HuH-7 (cell line): Measurements from ENCODE around the gene NTS.
A peak's percentile ranks its signal among the peaks of the same experiment; 100 is the strongest.

Experiments
- DNase-seq: peaks from one replicate; pipeline ENCODE4 v3.0.0; 2011; ENCODE audit warnings: low spot score

The NTS gene

GRCh38 chr12:85874031-85874461 is at the start of gene NTS:
TSS of gene NTS (plus strand) at chr12:85874295. CDS start at chr12:85874404, 109 bp downstream.
- no peak for DNase-seq

- DNase-seq, result no peak
Measured at GRCh38 chr12:85825746-85826145, 48.3 kb upstream of the NTS start.

- no peak for DNase-seq
Measured at GRCh38 chr12:85828576-85828975, 45.5 kb upstream of the NTS start.

GRCh38 chr12:85829391-85829790 is 44.7 kb upstream of the NTS start:
- DNase-seq, result no peak

GRCh38 chr12:85831327-85831990 is 42.6 kb upstream of the NTS start:
- no peak for DNase-seq

- no peak for DNase-seq
Measured at GRCh38 chr12:85833579-85833978, 40.5 kb upstream of the NTS start.

GRCh38 chr12:85834378-85834777 is 39.7 kb upstream of the NTS start:
- DNase-seq, result no peak

- DNase-seq, result no peak
Measured at GRCh38 chr12:85835426-85836196, 38.5 kb upstream of the NTS start.

GRCh38 chr12:85836197-85837090 is 37.7 kb upstream of the NTS start, which contains the start of gene RASSF9:
TSS of gene RASSF9 (minus strand) at chr12:85836409. CDS start at chr12:85836201, 208 bp downstream.
- DNase-seq, result peak; percentile 34

- DNase-seq, result no peak
Measured at GRCh38 chr12:85843606-85844310, 30.3 kb upstream of the NTS start.

GRCh38 chr12:85849344-85849743 is 24.8 kb upstream of the NTS start:
- DNase-seq, result no peak

- DNase-seq, result no peak
Measured at GRCh38 chr12:85855305-85855704, 18.8 kb upstream of the NTS start.

GRCh38 chr12:85856966-85857365 is 17.1 kb upstream of the NTS start:
- DNase-seq, result no peak

GRCh38 chr12:85865890-85866289 is 8.2 kb upstream of the NTS start:
- DNase-seq, result no peak

- peak; percentile 26 for DNase-seq
Measured at GRCh38 chr12:85866986-85867776, 6.9 kb upstream of the NTS start.

- DNase-seq, result peak; percentile 11
Measured at GRCh38 chr12:85872497-85873091, 1.5 kb upstream of the NTS start.

GRCh38 chr12:85877459-85877858 is 3.4 kb downstream of the NTS start:
- DNase-seq, result no peak

- DNase-seq, result no peak
Measured at GRCh38 chr12:85883763-85884162, 9.7 kb downstream of the NTS start.

GRCh38 chr12:85894653-85895052 is 20.6 kb downstream of the NTS start:
- DNase-seq, result no peak

- DNase-seq, result peak; percentile 15
Measured at GRCh38 chr12:85920324-85920947, 46.3 kb downstream of the NTS start.
